OCI-LY1 (cell line): ENCODE results near the gene PTGS1.

Source experiments
- CTCF ChIP-seq: fragments of 200-600 bp; sonication (generic), shearing (Covaris generic); IDR thresholded peaks from 2 replicates; pipeline ENCODE4 v1.5.1; 2017; ENCODE audit warnings: mild to moderate bottlenecking, antibody characterized with exemption, low read length, moderate library complexity, mixed read lengths
- EZH2 ChIP-seq: fragments of 200-600 bp; sonication (generic), shearing (Covaris generic); IDR thresholded peaks from 2 replicates; pipeline ENCODE4 v1.8.0; 2017; ENCODE audit warnings: borderline replicate concordance, mixed run types, mild to moderate bottlenecking, antibody characterized with exemption, low read length, moderate library complexity, mixed read lengths

GRCh38 chr9:122340161-122340560 lies 30.7 kb upstream of the PTGS1 start:
- no peak for TF ChIP-seq CTCF
- TF ChIP-seq EZH2 = no peak
